ENCODE results near the gene AHDC1. TPM values are rescaled to one million over a fixed set of nuclear protein-coding genes. Genes with fewer than 3 reads are reported as not detected.

Gene AHDC1
- total and polyA plus RNA-seq, 9 of the 15 experiments (the other 6 are each of a cell fraction or from before 2014, with no cell fraction given) = 0.21 to 36.4 (median 4.7) TPM

DNA sequence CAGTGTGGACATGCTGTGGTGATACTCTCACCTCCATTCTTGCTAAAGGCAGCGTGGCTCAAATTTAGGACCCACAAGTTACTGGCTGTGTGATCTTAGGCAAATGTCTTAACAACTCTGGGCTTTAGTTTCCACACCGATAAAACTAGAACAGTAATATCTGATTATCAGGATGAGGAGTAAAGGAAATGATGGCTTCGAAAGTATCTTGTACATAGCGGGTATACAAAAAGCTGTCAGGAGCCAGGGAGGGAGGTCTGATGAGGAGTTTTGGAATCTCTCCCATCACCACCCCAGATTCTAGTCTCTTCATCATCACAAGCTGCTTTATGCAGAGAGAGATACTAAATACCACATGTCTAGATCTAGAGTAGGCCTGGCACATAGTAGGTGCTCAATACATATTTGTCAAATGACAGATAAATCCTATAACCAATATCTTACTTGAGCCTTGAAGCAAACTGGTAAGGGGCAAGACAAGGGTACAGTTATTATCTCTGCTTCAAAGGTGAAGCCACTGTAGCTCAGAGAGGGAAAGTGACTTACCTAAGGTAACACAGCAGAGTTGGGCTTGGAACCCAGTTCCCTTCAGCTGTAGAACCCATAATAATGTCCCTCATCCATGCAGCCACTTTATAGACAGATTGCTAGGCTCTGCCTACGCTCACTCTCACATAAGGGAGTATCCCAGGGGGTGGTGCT, 40.6 kb upstream of the AHDC1 start:
- no peaks in the 10 kb centered on the region for H3K27me3 ChIP-seq (ENCODE audit: control insufficient read depth in 2 of 2, insufficient read depth in 2 of 2, low read length in 2 of 2)
- intact Hi-C loops (cut with micrococcal nuclease) (loop anchor here (1.0 kb wide), 1 partner anchor 19 kb away; no protein-coding TSS in a partner anchor), in situ Hi-C loops (cut with MboI) (no loop called here)
- no peak overlapping the region for H3K27ac ChIP-seq (ENCODE audit: extremely low read depth, low read depth, low read length)
- ATAC-seq (no peak), DNase-seq (ENCODE audit: extremely low read depth in 1 of 4, low spot score in 3 of 4) (no peak), FAIRE-seq (no peak)
- H3K9me3 ChIP-seq (replicated peaks; ENCODE audit: control insufficient read depth, insufficient read depth, low read depth, low read length) = no peaks in the 10 kb centered on the region
- ChIA-PET CTCF (ENCODE audit: low intra/inter-chr PET ratio) (interaction anchor here (1.2 to 1.7 kb wide), 2 partner anchors 18 to 35 kb away, joined by 3 to 15 read pairs; no protein-coding TSS in a partner anchor), POLR2A (interaction anchor here (0.5 kb wide), 1 partner anchor 22 kb away, joined by 3 read pairs; no protein-coding TSS in a partner anchor)
- 42% methylated on average over 5 of the region's 5 CpGs for WGBS (ENCODE audit: insufficient coverage, low coverage, missing lambda C conversion rate)
- peaks cover 0 to 8% of the 10 kb centered on the region in 2 experiments; a peak in 3 of 5 replicates for H3K4me1 ChIP-seq (replicated peaks in 1 of 2; ENCODE audit: control insufficient read depth in 2 of 2, insufficient read depth in 2 of 2, low read length in 2 of 2)
- H3K4me3 ChIP-seq = no peak overlapping the region
- no peaks in the 10 kb centered on the region for H3K36me3 ChIP-seq (ENCODE audit: control insufficient read depth, insufficient read depth, low read length)
- H3K4me2 ChIP-seq (ENCODE audit: insufficient read depth, low read length) = no peak overlapping the region
- BruUV-seq (replicated peaks) = no TSS peak
- no peak overlapping the region; the same call in 1 of the 2 replicates for H2AFZ ChIP-seq (ENCODE audit: low read depth, low read length)
- no peaks in the 10 kb centered on the region for H3K9me1 ChIP-seq (ENCODE audit: control insufficient read depth, insufficient read depth, low read length)
- no peaks in the 10 kb centered on the region for H3K79me2 ChIP-seq (ENCODE audit: control insufficient read depth, insufficient read depth, low read length)
- H4K20me1 ChIP-seq (replicated peaks; ENCODE audit: control insufficient read depth, insufficient read depth, low read length) = no peaks in the 10 kb centered on the region
- peak overlapping the region in 1 of 2 experiments; percentile 57; a peak in 1 of 4 replicates for H3K9ac ChIP-seq (ENCODE audit: insufficient read depth in 1 of 2, low read depth in 2 of 2, low read length in 2 of 2)
- TF ChIP-seq IRF2 (CRISPR knock-in tag; IDR thresholded peaks at IDR 0.05) (0 out of 2 replicates have a peak, but pooled peaks have one; percentile 17), ELK1 (CRISPR knock-in tag; IDR thresholded peaks at IDR 0.05) (no peak), BCOR (IDR thresholded peaks at IDR 0.05) (peak; percentile 81), PML (IDR thresholded peaks at IDR 0.05; ENCODE audit: low read length) (no peak), RBM25 (IDR thresholded peaks at IDR 0.05; ENCODE audit: low read depth, low read length, severe bottlenecking) (peak; percentile 79), PTBP1 (IDR thresholded peaks at IDR 0.05; ENCODE audit: low read depth, low read length) (0 out of 2 replicates have a peak, but pooled peaks have one; percentile 25), KDM1A (IDR thresholded peaks at IDR 0.05) (peak; percentile 24 to 42; a peak in 2 of 4 replicates), ZKSCAN1 (IDR thresholded peaks at IDR 0.05; ENCODE audit: low read depth, low read length) (peak; percentile 95), BRD9 (IDR thresholded peaks at IDR 0.05; ENCODE audit: low read depth, partially characterized antibody) (peak; percentile 25), HDAC2 (IDR thresholded peaks at IDR 0.05) (no peak; the same call in 1 of the 2 replicates), HOMEZ (CRISPR knock-in tag; IDR thresholded peaks at IDR 0.05) (no peak)
- TF ChIP-seq, protein P1, sequence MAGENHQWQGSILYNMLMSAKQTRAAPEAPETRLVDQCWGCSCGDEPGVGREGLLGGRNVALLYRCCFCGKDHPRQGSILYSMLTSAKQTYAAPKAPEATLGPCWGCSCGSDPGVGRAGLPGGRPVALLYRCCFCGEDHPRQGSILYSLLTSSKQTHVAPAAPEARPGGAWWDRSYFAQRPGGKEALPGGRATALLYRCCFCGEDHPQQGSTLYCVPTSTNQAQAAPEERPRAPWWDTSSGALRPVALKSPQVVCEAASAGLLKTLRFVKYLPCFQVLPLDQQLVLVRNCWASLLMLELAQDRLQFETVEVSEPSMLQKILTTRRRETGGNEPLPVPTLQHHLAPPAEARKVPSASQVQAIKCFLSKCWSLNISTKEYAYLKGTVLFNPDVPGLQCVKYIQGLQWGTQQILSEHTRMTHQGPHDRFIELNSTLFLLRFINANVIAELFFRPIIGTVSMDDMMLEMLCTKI (IDR thresholded peaks at IDR 0.05; ENCODE audit: partially characterized antibody) = no peak
- TF ChIP-seq, protein P2, sequence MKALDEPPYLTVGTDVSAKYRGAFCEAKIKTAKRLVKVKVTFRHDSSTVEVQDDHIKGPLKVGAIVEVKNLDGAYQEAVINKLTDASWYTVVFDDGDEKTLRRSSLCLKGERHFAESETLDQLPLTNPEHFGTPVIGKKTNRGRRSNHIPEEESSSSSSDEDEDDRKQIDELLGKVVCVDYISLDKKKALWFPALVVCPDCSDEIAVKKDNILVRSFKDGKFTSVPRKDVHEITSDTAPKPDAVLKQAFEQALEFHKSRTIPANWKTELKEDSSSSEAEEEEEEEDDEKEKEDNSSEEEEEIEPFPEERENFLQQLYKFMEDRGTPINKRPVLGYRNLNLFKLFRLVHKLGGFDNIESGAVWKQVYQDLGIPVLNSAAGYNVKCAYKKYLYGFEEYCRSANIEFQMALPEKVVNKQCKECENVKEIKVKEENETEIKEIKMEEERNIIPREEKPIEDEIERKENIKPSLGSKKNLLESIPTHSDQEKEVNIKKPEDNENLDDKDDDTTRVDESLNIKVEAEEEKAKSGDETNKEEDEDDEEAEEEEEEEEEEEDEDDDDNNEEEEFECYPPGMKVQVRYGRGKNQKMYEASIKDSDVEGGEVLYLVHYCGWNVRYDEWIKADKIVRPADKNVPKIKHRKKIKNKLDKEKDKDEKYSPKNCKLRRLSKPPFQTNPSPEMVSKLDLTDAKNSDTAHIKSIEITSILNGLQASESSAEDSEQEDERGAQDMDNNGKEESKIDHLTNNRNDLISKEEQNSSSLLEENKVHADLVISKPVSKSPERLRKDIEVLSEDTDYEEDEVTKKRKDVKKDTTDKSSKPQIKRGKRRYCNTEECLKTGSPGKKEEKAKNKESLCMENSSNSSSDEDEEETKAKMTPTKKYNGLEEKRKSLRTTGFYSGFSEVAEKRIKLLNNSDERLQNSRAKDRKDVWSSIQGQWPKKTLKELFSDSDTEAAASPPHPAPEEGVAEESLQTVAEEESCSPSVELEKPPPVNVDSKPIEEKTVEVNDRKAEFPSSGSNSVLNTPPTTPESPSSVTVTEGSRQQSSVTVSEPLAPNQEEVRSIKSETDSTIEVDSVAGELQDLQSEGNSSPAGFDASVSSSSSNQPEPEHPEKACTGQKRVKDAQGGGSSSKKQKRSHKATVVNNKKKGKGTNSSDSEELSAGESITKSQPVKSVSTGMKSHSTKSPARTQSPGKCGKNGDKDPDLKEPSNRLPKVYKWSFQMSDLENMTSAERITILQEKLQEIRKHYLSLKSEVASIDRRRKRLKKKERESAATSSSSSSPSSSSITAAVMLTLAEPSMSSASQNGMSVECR (CRISPR knock-in tag; IDR thresholded peaks at IDR 0.05) = no peak

Measured in K562 (cell line).